Measurements from ENCODE around the gene QRSL1. TPM values are rescaled to one million over a fixed set of nuclear protein-coding genes. Genes with fewer than 3 reads are reported as not detected.
"Not testable (repeated sequence)": the region's sequence is repeated elsewhere in the genome, so short reads cannot be mapped to it uniquely, and the experiment has no call there.

The QRSL1 gene
- total RNA-seq, 2 experiments from 2014 or later: 19.6 to 21.6 TPM

DNA sequence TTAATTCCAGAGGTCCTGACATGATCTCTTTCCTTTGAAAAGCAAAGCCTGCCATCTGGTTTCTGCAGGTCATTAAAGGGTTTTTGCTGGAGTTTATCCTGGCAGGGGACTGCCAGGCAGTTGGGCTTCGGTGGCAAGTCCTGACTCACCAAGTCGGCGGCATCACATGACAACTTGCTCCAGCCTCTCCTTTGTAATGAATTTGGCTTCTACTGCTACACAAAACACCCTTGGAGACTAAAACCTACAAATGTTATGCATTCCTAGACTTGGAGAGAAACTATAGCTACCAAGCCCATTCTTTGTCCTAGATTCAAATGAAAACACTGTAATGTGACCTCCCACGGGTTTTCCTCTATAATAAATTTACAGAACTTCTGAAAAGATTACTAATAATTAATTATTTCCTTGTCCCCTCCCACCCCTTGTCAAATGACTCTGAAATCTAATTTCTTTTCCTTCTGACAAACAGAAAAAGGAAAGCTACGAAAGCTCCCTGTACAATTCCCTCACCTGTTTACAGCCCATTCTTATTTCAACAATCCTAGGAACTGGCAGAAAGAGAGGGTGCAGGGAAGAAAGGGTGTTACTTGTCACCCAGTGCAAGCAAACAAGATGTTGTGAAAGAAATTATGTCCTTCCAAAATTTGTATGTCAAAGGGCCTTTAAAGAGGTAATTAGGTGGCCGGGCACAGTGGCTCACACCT lies 62.9 kb downstream of the QRSL1 start:
- CTCF ChIA-PET: no interaction called here
- DNase-seq: no peak
- no peaks in the 10 kb centered on the region for H3K36me3 Mint-ChIP-seq (ENCODE audit: low read depth)
- no peak overlapping the region for H3K4me3 Mint-ChIP-seq
- H3K4me1 Mint-ChIP-seq (ENCODE audit: low read depth): no peaks in the 10 kb centered on the region
- H3K27me3 Mint-ChIP-seq (ENCODE audit: low read depth): peaks cover 2% of the 10 kb centered on the region
- intact Hi-C loops (cut with micrococcal nuclease): no loop called here
- no peaks in the 10 kb centered on the region for H3K9me3 Mint-ChIP-seq
- no peak overlapping the region for H3K27ac Mint-ChIP-seq

DNA sequence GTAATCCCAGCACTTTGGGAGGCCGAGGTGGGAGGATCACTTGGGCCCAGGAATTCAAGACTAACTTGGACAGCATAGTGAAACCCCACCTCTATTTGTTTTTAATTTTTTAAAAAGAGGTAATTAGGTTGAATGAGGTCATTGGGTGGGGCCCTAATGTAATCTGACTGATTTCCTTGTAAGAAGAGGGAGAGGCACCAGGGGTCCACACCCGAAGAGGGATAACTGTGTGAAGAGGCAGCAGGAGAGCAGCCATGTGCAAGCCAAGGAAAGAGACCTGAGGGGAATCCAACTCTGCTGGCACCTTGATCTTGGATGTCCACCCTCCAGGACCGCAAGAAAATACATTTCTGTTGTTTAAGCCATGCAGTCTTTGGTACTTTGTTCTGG lies 63.4 kb downstream of the QRSL1 start:
- Mint-ChIP-seq H3K36me3 (ENCODE audit: low read depth) (no peaks in the 10 kb centered on the region), H3K27ac (no peak overlapping the region), H3K27me3 (ENCODE audit: low read depth) (peaks cover 2% of the 10 kb centered on the region), H3K9me3 (no peaks in the 10 kb centered on the region), H3K4me1 (ENCODE audit: low read depth) (no peaks in the 10 kb centered on the region), H3K4me3 (no peak overlapping the region)
- CTCF ChIA-PET: interaction anchor here (0.8 kb wide), 1 partner anchor 13 kb away, joined by 4 read pairs; no protein-coding TSS in a partner anchor
- DNase-seq: no peak
- intact Hi-C loops (cut with micrococcal nuclease): no loop called here

DNA sequence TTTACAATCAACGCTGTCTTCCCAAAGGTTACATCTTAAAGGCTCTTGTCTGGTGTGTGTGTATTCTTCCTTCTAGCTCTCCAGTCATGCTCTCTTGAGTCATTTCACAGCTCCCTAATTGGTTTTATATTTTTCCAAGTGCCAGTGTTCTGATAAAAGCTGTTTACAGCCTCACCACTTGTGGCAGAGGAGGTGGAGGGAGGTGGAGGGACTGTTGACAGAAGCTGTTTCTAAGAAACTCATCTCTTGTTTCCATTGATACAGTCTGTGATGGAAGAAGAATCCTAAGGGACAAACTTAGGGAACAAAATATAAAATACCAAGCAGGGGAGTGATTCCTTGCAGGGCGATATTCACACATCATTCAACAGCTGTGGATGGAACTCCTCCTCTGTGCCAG lies 64.0 kb downstream of the QRSL1 start:
- no peak for DNase-seq
- H3K4me1 Mint-ChIP-seq (ENCODE audit: low read depth): no peaks in the 10 kb centered on the region
- no peak overlapping the region for H3K4me3 Mint-ChIP-seq
- CTCF ChIA-PET: interaction anchor here (0.7 to 0.8 kb wide), 2 partner anchors 13 to 201 kb away, joined by 3 to 4 read pairs; no protein-coding TSS in a partner anchor
- intact Hi-C loops (cut with micrococcal nuclease): no loop called here
- H3K27me3 Mint-ChIP-seq (ENCODE audit: low read depth): peaks cover 2% of the 10 kb centered on the region
- no peak overlapping the region for H3K27ac Mint-ChIP-seq
- H3K36me3 Mint-ChIP-seq (ENCODE audit: low read depth): no peaks in the 10 kb centered on the region
- no peaks in the 10 kb centered on the region for H3K9me3 Mint-ChIP-seq

DNA sequence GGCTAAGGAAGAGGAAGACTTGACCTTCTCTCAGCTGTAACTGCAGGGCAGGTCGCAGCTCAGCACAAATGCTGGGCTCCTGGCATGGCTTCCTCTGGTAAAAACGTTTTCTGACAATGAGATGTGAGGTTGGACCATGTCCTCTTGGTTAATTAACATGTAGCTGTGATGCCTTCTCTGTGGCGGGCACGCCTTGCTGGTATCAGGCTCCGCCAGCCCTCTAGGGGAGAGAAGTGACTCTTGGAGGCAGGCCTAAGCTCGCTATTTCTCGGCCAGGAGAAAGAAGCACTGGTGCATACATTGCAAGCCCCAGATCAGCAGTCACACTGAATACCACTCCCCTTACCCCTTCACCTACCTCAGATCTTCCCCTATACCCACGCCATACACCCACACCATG lies 65.0 kb downstream of the QRSL1 start:
- Mint-ChIP-seq H3K9me3 (no peaks in the 10 kb centered on the region), H3K4me3 (no peak overlapping the region), H3K27ac (no peak overlapping the region), H3K36me3 (ENCODE audit: low read depth) (no peaks in the 10 kb centered on the region), H3K27me3 (ENCODE audit: low read depth) (peaks cover 2% of the 10 kb centered on the region), H3K4me1 (ENCODE audit: low read depth) (no peaks in the 10 kb centered on the region)
- DNase-seq: no peak
- intact Hi-C loops (cut with micrococcal nuclease): no loop called here
- CTCF ChIA-PET: no interaction called here

DNA sequence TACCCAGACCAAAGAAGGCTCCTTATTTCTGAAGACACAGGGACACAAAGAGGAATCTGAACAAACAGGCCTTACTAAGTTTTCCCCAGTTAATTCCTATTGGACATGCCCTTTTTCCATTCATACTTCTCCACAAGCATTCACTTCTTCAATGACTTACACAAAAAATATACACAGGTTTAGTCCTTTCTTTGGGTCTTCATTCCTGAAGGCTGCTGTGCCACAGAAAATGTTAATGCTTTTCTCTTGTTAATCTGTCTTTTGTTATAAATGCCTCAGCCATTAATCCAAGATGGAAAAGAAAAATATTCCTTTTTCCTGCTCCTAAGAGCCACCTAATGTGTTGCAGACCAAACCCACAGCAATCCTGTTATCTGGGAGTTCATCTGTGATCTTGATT lies 71.2 kb downstream of the QRSL1 start:
- CTCF ChIA-PET: no interaction called here
- no peaks in the 10 kb centered on the region for H3K4me1 Mint-ChIP-seq (ENCODE audit: low read depth)
- no peaks in the 10 kb centered on the region for H3K36me3 Mint-ChIP-seq (ENCODE audit: low read depth)
- no peak overlapping the region for H3K4me3 Mint-ChIP-seq
- no peak overlapping the region for H3K27ac Mint-ChIP-seq
- peaks cover 4% of the 10 kb centered on the region for H3K9me3 Mint-ChIP-seq
- intact Hi-C loops (cut with micrococcal nuclease): no loop called here
- H3K27me3 Mint-ChIP-seq (ENCODE audit: low read depth): peaks cover 22% of the 10 kb centered on the region
- no peak for DNase-seq

DNA sequence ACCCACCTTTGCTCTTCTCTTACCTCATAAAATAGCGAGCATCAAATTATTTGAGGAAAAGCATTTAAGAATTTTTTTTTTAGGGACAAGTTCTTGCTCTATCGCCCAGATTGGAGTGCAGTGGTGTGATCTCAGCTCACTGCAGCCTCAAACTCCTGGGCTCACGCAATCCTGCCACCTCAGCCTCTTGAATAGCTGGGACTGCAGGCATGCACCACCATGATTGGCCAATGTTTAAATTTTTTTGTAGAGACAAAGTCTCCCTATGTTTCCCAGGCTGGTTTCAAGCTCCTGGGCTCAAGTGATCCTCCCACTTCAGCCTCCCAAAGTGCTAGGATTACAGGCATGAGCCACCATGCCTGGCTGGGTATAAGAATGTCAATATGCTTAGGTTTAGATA lies 71.8 kb downstream of the QRSL1 start:
- H3K27ac Mint-ChIP-seq; H3K4me3 Mint-ChIP-seq; DNase-seq; H3K4me1 Mint-ChIP-seq (ENCODE audit: low read depth); intact Hi-C loops (cut with micrococcal nuclease); H3K9me3 Mint-ChIP-seq; H3K36me3 Mint-ChIP-seq (ENCODE audit: low read depth); CTCF ChIA-PET: not testable (repeated sequence)
- H3K27me3 Mint-ChIP-seq (ENCODE audit: low read depth): peaks cover 22% of the 10 kb centered on the region

DNA sequence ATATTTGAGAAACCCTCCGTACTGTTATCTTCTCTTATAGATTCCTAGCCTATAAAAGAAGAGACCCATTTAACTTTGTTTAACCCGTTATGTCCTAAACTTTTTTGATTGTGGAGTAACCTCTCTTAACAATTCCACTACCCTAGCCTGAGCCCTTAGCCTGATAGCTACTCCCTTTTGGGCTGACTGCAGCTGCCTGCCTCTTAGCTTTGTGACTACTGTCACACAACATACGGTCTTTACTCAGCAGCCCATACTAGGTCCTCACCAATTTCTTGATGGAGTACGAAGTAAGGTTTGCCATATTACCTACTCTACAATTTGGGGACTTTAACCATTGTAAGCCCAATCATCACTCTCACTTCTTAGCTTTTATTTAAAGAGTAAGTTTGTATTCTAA lies 72.7 kb downstream of the QRSL1 start:
- Mint-ChIP-seq H3K4me1 (ENCODE audit: low read depth) (no peaks in the 10 kb centered on the region), H3K4me3 (no peak overlapping the region), H3K9me3 (peaks cover 4% of the 10 kb centered on the region), H3K27ac (no peak overlapping the region), H3K36me3 (ENCODE audit: low read depth) (no peaks in the 10 kb centered on the region), H3K27me3 (ENCODE audit: low read depth) (peaks cover 22% of the 10 kb centered on the region)
- CTCF ChIA-PET: no interaction called here
- DNase-seq: no peak
- intact Hi-C loops (cut with micrococcal nuclease): no loop called here

DNA sequence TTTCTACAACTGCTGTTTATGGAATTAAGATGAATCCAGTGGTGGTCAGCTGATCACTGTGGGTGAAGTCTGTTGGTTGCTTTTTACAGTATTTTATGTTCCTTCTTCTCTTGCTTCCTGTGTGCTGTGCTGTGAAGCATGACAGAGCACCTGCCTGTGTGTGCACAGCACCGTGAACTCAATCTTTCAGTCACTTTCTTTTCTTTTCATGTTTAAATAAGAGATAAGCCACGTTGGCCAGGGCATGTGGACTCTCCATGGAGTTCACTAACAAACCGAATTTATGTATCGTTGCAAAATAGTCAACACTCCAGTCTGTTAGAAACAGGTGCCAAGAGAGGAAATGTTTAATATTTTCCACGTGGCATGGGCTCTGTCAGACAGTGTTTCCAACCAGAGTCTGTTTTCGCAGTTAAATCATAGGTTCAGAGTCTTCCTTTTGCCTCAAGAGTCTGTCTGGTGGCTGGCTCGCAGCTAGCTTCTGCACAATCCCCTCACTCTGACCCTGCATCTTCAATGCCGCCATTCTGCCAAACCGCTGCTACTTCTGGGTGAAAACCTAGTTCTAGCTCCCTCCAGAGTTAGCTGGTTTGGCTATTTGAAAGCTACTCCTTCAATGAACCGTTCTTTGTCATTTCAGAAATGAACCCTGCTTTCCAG lies 73.2 kb downstream of the QRSL1 start:
- CTCF ChIA-PET: no interaction called here
- Mint-ChIP-seq H3K4me3 (no peak overlapping the region), H3K27ac (no peak overlapping the region), H3K27me3 (ENCODE audit: low read depth) (peaks cover 22% of the 10 kb centered on the region), H3K36me3 (ENCODE audit: low read depth) (no peaks in the 10 kb centered on the region), H3K9me3 (peaks cover 4% of the 10 kb centered on the region), H3K4me1 (ENCODE audit: low read depth) (no peaks in the 10 kb centered on the region)
- intact Hi-C loops (cut with micrococcal nuclease): no loop called here
- no peak for DNase-seq

DNA sequence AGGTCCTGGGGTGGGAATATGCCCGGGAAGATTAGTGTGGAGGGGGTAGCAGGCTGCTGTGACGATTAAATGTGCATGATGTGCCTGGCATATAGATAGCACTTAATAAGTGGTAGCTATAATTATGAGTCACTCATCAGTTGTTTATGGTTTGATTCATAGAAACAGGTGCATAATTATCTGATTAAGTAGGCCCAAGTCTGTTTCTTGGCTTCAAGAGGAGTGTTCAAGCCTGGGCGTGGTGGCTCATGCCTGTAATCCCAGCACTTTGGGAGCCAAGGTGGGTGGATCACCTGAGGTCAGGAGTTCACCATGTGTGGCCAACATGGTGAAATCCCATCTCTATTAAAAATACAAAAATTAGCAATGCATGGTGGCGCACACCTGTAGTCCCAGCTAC lies 74.9 kb downstream of the QRSL1 start:
- H3K27ac Mint-ChIP-seq: no peak overlapping the region
- H3K27me3 Mint-ChIP-seq (ENCODE audit: low read depth): peaks cover 22% of the 10 kb centered on the region
- peaks cover 4% of the 10 kb centered on the region for H3K9me3 Mint-ChIP-seq
- H3K36me3 Mint-ChIP-seq (ENCODE audit: low read depth): no peaks in the 10 kb centered on the region
- no peak for DNase-seq
- intact Hi-C loops (cut with micrococcal nuclease): no loop called here
- no peaks in the 10 kb centered on the region for H3K4me1 Mint-ChIP-seq (ENCODE audit: low read depth)
- CTCF ChIA-PET: no interaction called here
- H3K4me3 Mint-ChIP-seq: no peak overlapping the region

DNA sequence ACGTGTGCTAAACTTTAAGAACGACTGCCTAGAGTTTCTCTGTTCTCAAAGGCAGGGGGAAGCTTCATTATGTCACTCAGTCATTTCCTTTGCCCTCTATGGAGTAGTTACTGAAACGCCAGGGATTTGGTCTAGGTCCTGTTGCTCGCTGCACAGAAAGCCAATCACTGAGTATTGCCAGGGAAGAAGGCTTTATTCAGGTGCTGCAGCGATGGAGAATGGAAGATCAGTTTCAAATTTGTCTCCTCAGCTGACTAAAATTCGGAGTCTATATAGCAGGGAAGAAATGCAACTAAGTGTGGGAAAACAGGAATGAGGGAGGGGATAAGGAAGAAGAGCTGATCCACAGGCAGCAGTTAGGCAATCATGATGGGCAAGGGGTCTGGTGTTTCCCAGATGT lies 75.8 kb downstream of the QRSL1 start:
- no peaks in the 10 kb centered on the region for H3K4me1 Mint-ChIP-seq (ENCODE audit: low read depth)
- intact Hi-C loops (cut with micrococcal nuclease): no loop called here
- H3K27ac Mint-ChIP-seq: no peak overlapping the region
- no peak for DNase-seq
- H3K27me3 Mint-ChIP-seq (ENCODE audit: low read depth): peaks cover 20% of the 10 kb centered on the region
- no peaks in the 10 kb centered on the region for H3K36me3 Mint-ChIP-seq (ENCODE audit: low read depth)
- peaks cover 4% of the 10 kb centered on the region for H3K9me3 Mint-ChIP-seq
- CTCF ChIA-PET: no interaction called here
- no peak overlapping the region for H3K4me3 Mint-ChIP-seq

DNA sequence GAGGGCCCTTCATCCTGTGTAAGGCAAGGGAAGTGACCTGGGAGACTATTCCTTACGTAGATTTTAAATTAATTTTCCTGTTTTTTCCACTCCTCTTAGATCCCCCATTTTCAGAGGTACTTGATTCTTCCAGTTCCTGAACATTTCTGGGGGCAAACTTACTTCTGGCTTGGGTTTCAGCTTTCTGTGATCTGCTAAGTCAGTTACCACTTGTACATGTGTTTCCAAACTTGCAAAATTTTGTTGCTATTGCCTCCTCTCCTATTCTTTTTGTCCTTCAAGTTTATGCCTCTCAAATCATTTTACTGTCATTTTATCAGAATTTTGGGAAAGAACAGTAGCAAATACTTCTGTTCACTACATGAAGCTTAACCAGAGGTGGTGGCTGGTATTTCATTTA lies 81.2 kb downstream of the QRSL1 start:
- no peak for DNase-seq
- intact Hi-C loops (cut with micrococcal nuclease): no loop called here
- no peak overlapping the region for H3K27ac Mint-ChIP-seq
- no peaks in the 10 kb centered on the region for H3K9me3 Mint-ChIP-seq
- no peaks in the 10 kb centered on the region for H3K4me1 Mint-ChIP-seq (ENCODE audit: low read depth)
- H3K36me3 Mint-ChIP-seq (ENCODE audit: low read depth): no peaks in the 10 kb centered on the region
- peaks cover 5% of the 10 kb centered on the region for H3K27me3 Mint-ChIP-seq (ENCODE audit: low read depth)
- H3K4me3 Mint-ChIP-seq: no peak overlapping the region
- CTCF ChIA-PET: no interaction called here

DNA sequence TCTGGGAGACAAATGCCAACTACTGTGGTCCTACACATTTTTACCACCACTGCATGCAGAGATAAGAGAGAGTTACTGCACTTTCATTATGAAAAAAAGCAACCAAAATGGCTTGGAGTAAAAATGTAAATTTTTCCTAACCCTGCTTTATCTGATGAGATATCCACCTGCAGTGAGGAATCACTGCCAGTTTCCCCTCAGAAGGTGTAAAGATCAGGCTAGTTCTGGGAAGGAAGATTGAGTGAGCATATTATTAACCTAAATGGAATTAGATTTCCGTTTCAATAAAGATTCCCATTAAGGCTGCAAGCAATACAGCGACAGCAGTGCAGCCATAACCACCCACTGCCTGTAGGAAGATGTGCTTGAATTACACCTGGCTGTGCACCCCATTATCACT lies 84.9 kb downstream of the QRSL1 start:
- no peaks in the 10 kb centered on the region for H3K4me1 Mint-ChIP-seq (ENCODE audit: low read depth)
- no peak overlapping the region for H3K27ac Mint-ChIP-seq
- DNase-seq: no peak
- intact Hi-C loops (cut with micrococcal nuclease): no loop called here
- no peak overlapping the region for H3K4me3 Mint-ChIP-seq
- H3K36me3 Mint-ChIP-seq (ENCODE audit: low read depth): no peaks in the 10 kb centered on the region
- H3K9me3 Mint-ChIP-seq: no peaks in the 10 kb centered on the region
- H3K27me3 Mint-ChIP-seq (ENCODE audit: low read depth): peaks cover 13% of the 10 kb centered on the region
- CTCF ChIA-PET: no interaction called here

DNA sequence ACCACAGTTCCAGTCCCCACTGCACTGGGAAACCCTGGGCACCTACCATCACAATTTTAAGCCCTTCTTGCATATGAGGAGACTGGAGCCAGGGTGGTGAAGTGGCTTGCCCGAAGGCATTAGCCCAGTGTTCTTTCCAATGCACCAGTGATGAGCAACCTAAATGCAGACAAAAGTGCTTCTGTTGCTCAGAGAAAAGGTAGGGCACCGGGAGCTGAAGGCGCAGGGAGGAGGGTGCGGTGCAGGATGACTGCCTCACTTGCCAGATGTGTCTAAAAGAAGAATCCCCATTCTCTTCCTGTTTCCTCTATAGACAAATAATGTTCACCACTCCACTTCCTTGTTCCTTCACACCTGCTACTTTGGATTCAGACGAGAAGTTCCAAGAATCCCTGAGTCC lies 86.5 kb downstream of the QRSL1 start:
- H3K4me1 Mint-ChIP-seq (ENCODE audit: low read depth): no peaks in the 10 kb centered on the region
- intact Hi-C loops (cut with micrococcal nuclease): no loop called here
- H3K9me3 Mint-ChIP-seq: no peaks in the 10 kb centered on the region
- CTCF ChIA-PET: no interaction called here
- H3K36me3 Mint-ChIP-seq (ENCODE audit: low read depth): no peaks in the 10 kb centered on the region
- no peak for DNase-seq
- peaks cover 13% of the 10 kb centered on the region for H3K27me3 Mint-ChIP-seq (ENCODE audit: low read depth)
- no peak overlapping the region for H3K27ac Mint-ChIP-seq
- H3K4me3 Mint-ChIP-seq: no peak overlapping the region

Measured in activated naive CD4-positive, alpha-beta T cell treated with anti-CD3 and anti-CD28 coated beads for 36 hours (primary cell).